ENCODE measurements around the gene GLI1.
"Not testable (repeated sequence)": the region's sequence is repeated elsewhere in the genome, so short reads cannot be mapped to it uniquely, and the experiment has no call there.

Gene GLI1

GRCh38 chr12:57502311-57502969 lies 42.9 kb downstream of the GLI1 start:
- not testable (repeated sequence) for DNase-seq

GRCh38 chr12:57506541-57506940 lies 47.0 kb downstream of the GLI1 start:
- DNase-seq, result not testable (repeated sequence)

- DNase-seq, result not testable (repeated sequence)
Measured at GRCh38 chr12:57507796-57508195, 48.2 kb downstream of the GLI1 start.

- DNase-seq, result no peak
Measured at GRCh38 chr12:57511161-57511560, 51.6 kb downstream of the GLI1 start.

GRCh38 chr12:57511588-57512325 lies 52.2 kb downstream of the GLI1 start:
- no peak for DNase-seq

GRCh38 chr12:57512665-57513064 lies 53.1 kb downstream of the GLI1 start:
- DNase-seq, result no peak

GRCh38 chr12:57513266-57513665 lies 53.7 kb downstream of the GLI1 start:
- no peak for DNase-seq

GRCh38 chr12:57513677-57514076 lies 54.1 kb downstream of the GLI1 start:
- not testable (repeated sequence) for DNase-seq

GRCh38 chr12:57514246-57514645 lies 54.7 kb downstream of the GLI1 start:
- DNase-seq, result not testable (repeated sequence)

- DNase-seq, result no peak
Measured at GRCh38 chr12:57514720-57515407, 55.3 kb downstream of the GLI1 start.

GRCh38 chr12:57515408-57515933 lies 55.9 kb downstream of the GLI1 start:
- DNase-seq, result no peak

- DNase-seq, result no peak
Measured at GRCh38 chr12:57515934-57516541, 56.5 kb downstream of the GLI1 start.

GRCh38 chr12:57516617-57517153 lies 57.1 kb downstream of the GLI1 start:
- no peak for DNase-seq

GRCh38 chr12:57517187-57517586 lies 57.6 kb downstream of the GLI1 start:
- DNase-seq, result no peak

GRCh38 chr12:57517718-57518117 lies 58.1 kb downstream of the GLI1 start:
- not testable (repeated sequence) for DNase-seq

GRCh38 chr12:57518176-57518919 lies 58.8 kb downstream of the GLI1 start:
- DNase-seq, result no peak

GRCh38 chr12:57518920-57519795 lies 59.6 kb downstream of the GLI1 start:
- peak; percentile 48 for DNase-seq

- no peak for DNase-seq
Measured at GRCh38 chr12:57519796-57520052, 60.1 kb downstream of the GLI1 start.

- peak; percentile 99 for DNase-seq
Measured at GRCh38 chr12:57520053-57520818, 60.7 kb downstream of the GLI1 start, which contains the start of gene DDIT3. DDIT3 (minus strand) TSS chr12:57520514; CDS start chr12:57517406, 3,108 bp downstream.

GRCh38 chr12:57521525-57522010 lies 62.0 kb downstream of the GLI1 start:
- DNase-seq, result no peak

Measured in inflammatory macrophage treated with lipopolysaccharide for 4 hours (primary cell).